SK-N-SH (cell line): ENCODE results near the gene SPDYE3. TPM values are rescaled to one million over a fixed set of nuclear protein-coding genes. Genes with fewer than 3 reads are reported as not detected.
"Not testable (repeated sequence)": the region's sequence is repeated elsewhere in the genome, so short reads cannot be mapped to it uniquely, and the experiment has no call there.

ENCODE experiments used
- CTCF ChIA-PET: fragments of 300-600, 350-600 bp; formaldehyde crosslinking; extraction: SDS; loops from one replicate; lab custom pipeline; 2021; lab: Yijun Ruan, JAX
- POLR2A ChIA-PET: fragments of 350-600 bp; sonication (Branson Sonifier 250); formaldehyde crosslinking; extraction: SDS; loops from one replicate; lab custom pipeline; 2020; ENCODE audit warnings: antibody characterized with exemption, inconsistent platforms; lab: Yijun Ruan, JAX
- DNase-seq: peaks from one replicate; pipeline ENCODE4 v3.0.0; 2012
- H2AFZ ChIP-seq: fragments of 200-600 bp; sonication (generic); 2 replicates; pipeline ENCODE4 v1.8.1; 2016; ENCODE audit warnings: antibody characterized with exemption, mild to moderate bottlenecking, low read depth
- H3F3A ChIP-seq: fragments of 200-600 bp; sonication (generic); replicated peaks from 2 replicates; pipeline ENCODE3; 2016; ENCODE audit warnings: antibody characterized with exemption, mild to moderate bottlenecking; ENCODE audit not compliant: insufficient read depth
- H3K27ac ChIP-seq, 2 experiments: fragments of 200-500 bp in 1 of 2; fragments of 200-600 bp in 1 of 2; sonication (Bioruptor generic) in 1 of 2; sonication (generic), shearing (Covaris generic) in 1 of 2; 2 replicates each; pipeline versions ENCODE4 v1.5.1 to v1.6.1; 2014 to 2016; ENCODE audit warnings: low read depth in 2 of 2, inconsistent platforms in 1 of 2, low read length in 1 of 2, mild to moderate bottlenecking in 1 of 2, mixed read lengths in 1 of 2
- H3K27me3 ChIP-seq: fragments of 200-600 bp; sonication (generic), shearing (Covaris generic); 2 replicates; pipeline ENCODE4 v1.6.1; 2016; ENCODE audit warnings: mixed run types; ENCODE audit not compliant: insufficient read depth
- H3K36me3 ChIP-seq, 2 experiments: fragments of 200-500 bp in 1 of 2; fragments of 200-600 bp in 1 of 2; sonication (Bioruptor generic) in 1 of 2; sonication (generic) in 1 of 2; replicated peaks in 1 of 2; 2 replicates each; pipeline versions ENCODE3 to v1.5.1; 2014 to 2016; ENCODE audit warnings: low read length in 1 of 2, mild to moderate bottlenecking in 1 of 2; ENCODE audit not compliant: insufficient read depth in 2 of 2, control insufficient read depth in 1 of 2
- H3K4me1 ChIP-seq, 2 experiments: fragments of 200-500 bp in 1 of 2; fragments of 200-600 bp in 1 of 2; sonication (Bioruptor generic) in 1 of 2; sonication (generic), shearing (Covaris generic) in 1 of 2; 2 replicates each; pipeline versions ENCODE4 v1.5.1 to v1.6.1; 2014 to 2016; ENCODE audit warnings: low read depth in 1 of 2, low read length in 1 of 2, mixed run types in 1 of 2; ENCODE audit not compliant: insufficient read depth in 2 of 2, control insufficient read depth in 1 of 2
- H3K4me2 ChIP-seq: fragments of 200-600 bp; sonication (generic), shearing (Covaris generic); 2 replicates; pipeline ENCODE4 v1.6.1; 2017; ENCODE audit warnings: mixed run types
- H3K4me3 ChIP-seq, 2 experiments: fragments of 200-500 bp in 1 of 2; fragments of 200-600 bp in 1 of 2; sonication (Bioruptor generic) in 1 of 2; sonication (generic), shearing (Covaris generic) in 1 of 2; 2 replicates each; pipeline versions ENCODE4 v1.5.1 to v1.8.1; 2014 to 2016; ENCODE audit warnings: low read depth in 2 of 2, inconsistent platforms in 1 of 2, low read length in 1 of 2, mild to moderate bottlenecking in 1 of 2, mixed read lengths in 1 of 2, moderate library complexity in 1 of 2
- H3K79me2 ChIP-seq: fragments of 200-600 bp; sonication (generic); 2 replicates; pipeline ENCODE4 v1.8.1; 2017; ENCODE audit warnings: mild to moderate bottlenecking; ENCODE audit not compliant: insufficient read depth
- H3K9ac ChIP-seq: fragments of 200-600 bp; sonication (generic); 2 replicates; pipeline ENCODE4 v1.6.1; 2017; ENCODE audit warnings: mixed run types
- H3K9me2 ChIP-seq: fragments of 200-600 bp; sonication (generic); 2 replicates; pipeline ENCODE4 v1.6.1; 2017; ENCODE audit warnings: mixed run types
- H3K9me3 ChIP-seq: fragments of 200-600 bp; sonication (generic); 2 replicates; pipeline ENCODE4 v1.6.1; 2017; ENCODE audit warnings: mixed run types, mild to moderate bottlenecking, moderate library complexity
- H4K20me1 ChIP-seq: fragments of 200-600 bp; sonication (generic); 2 replicates; pipeline ENCODE4 v1.6.1; 2017; ENCODE audit warnings: mild to moderate bottlenecking, mixed run types; ENCODE audit not compliant: insufficient read depth
- ELF1 ChIP-seq: IDR thresholded peaks from 2 replicates; pipeline ENCODE4 v1.4.0; 2012
- GABPA ChIP-seq: IDR thresholded peaks from 2 replicates; pipeline ENCODE4 v1.4.0; 2012; ENCODE audit warnings: low read depth, mild to moderate bottlenecking
- NRF1 ChIP-seq: IDR thresholded peaks from 2 replicates; pipeline ENCODE4 v1.6.1; 2012; ENCODE audit warnings: low read depth, mild to moderate bottlenecking, low read length
- RFX5 ChIP-seq: IDR thresholded peaks from 2 replicates; pipeline ENCODE4 v1.6.1; 2012; ENCODE audit warnings: mild to moderate bottlenecking, improper control_type of control experiment, low read length
- RXRA ChIP-seq: IDR thresholded peaks from 2 replicates; pipeline ENCODE4 v1.4.0; 2012; ENCODE audit warnings: low read depth, mild to moderate bottlenecking, borderline replicate concordance
- TAF1 ChIP-seq: IDR thresholded peaks from 2 replicates; pipeline ENCODE4 v1.6.1; 2012; ENCODE audit warnings: low read depth, mild to moderate bottlenecking, low read length, moderate library complexity, borderline replicate concordance
- TCF12 ChIP-seq: IDR thresholded peaks from 2 replicates; pipeline ENCODE4 v1.4.0; 2012
- WGBS: methylation state at CpG from one replicate; pipeline ENCODE4 v1.1.6; 2017; ENCODE audit warnings: low lambda C conversion rate; 5-methylcytosine and 5-hydroxymethylcytosine counted together
- polyA plus RNA-seq, 3 experiments: library from polyadenylated mRNA; depleted of rRNA; stranded (reverse); fragments of >200 nt; gene quantifications; 2 replicates each; pipeline ENCODE4 v1.2.3, GENCODE V29; 2012
- TF ChIP-seq, protein P1 (sequence below): IDR thresholded peaks from 2 replicates; pipeline ENCODE4 v1.4.0; 2012; ENCODE audit warnings: low read depth, borderline replicate concordance
- TF ChIP-seq, protein P2 (sequence below): IDR thresholded peaks from 2 replicates; pipeline ENCODE4 v1.4.0; 2012; ENCODE audit warnings: low read depth, borderline replicate concordance

Gene SPDYE3
- polyA plus RNA-seq, 1 of the 3 experiments (the other 2 are of a cell fraction), result not detected

DNA sequence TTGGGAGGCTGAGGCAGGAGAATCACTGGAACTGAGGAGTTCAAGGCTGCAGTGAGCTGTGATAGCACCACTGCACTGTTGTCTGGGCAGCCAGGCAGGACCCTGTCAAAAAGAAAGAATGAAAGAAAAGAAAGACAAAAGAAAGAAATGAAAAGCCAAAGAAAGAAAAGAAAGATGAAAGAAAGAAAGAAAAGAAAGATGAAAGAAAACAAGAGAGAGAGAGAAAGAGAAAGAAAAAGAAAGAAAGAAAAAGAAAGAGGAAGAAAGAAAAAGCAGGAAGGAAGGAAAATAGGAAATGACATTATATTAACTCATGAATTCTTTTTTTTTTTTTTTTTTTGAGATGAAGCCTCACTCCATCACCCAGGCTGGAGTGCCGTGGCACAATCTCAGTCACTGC, 32.4 kb upstream of the SPDYE3 start:
- H3K79me2 ChIP-seq, result peaks cover 7% of the 10 kb centered on the region; the same call in 1 of the 2 replicates
- 96% methylated on average over 1 of the region's 1 CpG for WGBS
- peaks cover 10% of the 10 kb centered on the region for H3F3A ChIP-seq
- TF ChIP-seq, protein P1, sequence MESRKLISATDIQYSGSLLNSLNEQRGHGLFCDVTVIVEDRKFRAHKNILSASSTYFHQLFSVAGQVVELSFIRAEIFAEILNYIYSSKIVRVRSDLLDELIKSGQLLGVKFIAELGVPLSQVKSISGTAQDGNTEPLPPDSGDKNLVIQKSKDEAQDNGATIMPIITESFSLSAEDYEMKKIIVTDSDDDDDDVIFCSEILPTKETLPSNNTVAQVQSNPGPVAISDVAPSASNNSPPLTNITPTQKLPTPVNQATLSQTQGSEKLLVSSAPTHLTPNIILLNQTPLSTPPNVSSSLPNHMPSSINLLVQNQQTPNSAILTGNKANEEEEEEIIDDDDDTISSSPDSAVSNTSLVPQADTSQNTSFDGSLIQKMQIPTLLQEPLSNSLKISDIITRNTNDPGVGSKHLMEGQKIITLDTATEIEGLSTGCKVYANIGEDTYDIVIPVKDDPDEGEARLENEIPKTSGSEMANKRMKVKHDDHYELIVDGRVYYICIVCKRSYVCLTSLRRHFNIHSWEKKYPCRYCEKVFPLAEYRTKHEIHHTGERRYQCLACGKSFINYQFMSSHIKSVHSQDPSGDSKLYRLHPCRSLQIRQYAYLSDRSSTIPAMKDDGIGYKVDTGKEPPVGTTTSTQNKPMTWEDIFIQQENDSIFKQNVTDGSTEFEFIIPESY, result no peak
- no peak for TF ChIP-seq TAF1
- no peak for TF ChIP-seq TCF12
- no peak for TF ChIP-seq GABPA
- no peak for TF ChIP-seq ELF1
- no peak for TF ChIP-seq RXRA
- TF ChIP-seq RFX5, result no peak
- TF ChIP-seq, protein P2, sequence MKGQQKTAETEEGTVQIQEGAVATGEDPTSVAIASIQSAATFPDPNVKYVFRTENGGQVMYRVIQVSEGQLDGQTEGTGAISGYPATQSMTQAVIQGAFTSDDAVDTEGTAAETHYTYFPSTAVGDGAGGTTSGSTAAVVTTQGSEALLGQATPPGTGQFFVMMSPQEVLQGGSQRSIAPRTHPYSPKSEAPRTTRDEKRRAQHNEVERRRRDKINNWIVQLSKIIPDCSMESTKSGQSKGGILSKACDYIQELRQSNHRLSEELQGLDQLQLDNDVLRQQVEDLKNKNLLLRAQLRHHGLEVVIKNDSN, result no peak
- TF ChIP-seq NRF1, result no peak
- TF ChIP-seq, all 33 proteins: peak for 0
- H3K9me3 ChIP-seq, result no peaks in the 10 kb centered on the region
- no peaks in the 10 kb centered on the region for H3K27me3 ChIP-seq
- POLR2A ChIA-PET, result no interaction called here
- DNase-seq, result no peak
- H2AFZ ChIP-seq, result no peak overlapping the region
- no peak overlapping the region for H3K4me2 ChIP-seq
- no peak overlapping the region for H3K9ac ChIP-seq
- no peaks in the 10 kb centered on the region for H4K20me1 ChIP-seq
- no peak overlapping the region for H3K27ac ChIP-seq
- no peaks in the 10 kb centered on the region for H3K36me3 ChIP-seq
- peaks cover under 1% of the 10 kb centered on the region in 2 experiments; a peak in 1 of 4 replicates for H3K4me1 ChIP-seq
- no peak overlapping the region for H3K4me3 ChIP-seq
- no peaks in the 10 kb centered on the region for H3K9me2 ChIP-seq
- CTCF ChIA-PET, result no interaction called here

DNA sequence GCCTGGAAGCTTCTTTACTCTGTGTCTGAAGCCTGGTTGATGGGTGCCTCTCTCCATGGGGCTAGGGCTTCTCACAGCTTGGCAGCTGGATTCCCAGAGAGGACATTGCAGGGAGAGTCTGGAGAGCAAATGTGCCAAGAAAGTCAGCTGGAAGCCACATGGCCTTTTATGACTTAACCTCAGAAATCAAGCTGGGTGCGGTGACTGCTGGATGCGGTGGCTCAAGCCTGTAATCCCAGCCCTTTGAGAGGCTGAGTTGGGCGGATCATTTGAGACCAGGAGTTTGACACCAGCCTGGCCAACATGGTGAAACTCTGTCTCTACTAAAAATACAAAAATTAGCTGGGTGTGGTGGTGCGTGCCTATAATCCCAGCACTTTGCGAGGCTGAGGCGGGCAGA, 31.4 kb upstream of the SPDYE3 start:
- POLR2A ChIA-PET, H3K9ac ChIP-seq, H3K9me2 ChIP-seq, H3K4me3 ChIP-seq, H3K36me3 ChIP-seq, H3K4me2 ChIP-seq, H3K79me2 ChIP-seq, H3F3A ChIP-seq, H3K9me3 ChIP-seq, DNase-seq, H4K20me1 ChIP-seq, H2AFZ ChIP-seq, H3K27ac ChIP-seq, H3K4me1 ChIP-seq, CTCF ChIA-PET, H3K27me3 ChIP-seq: not testable (repeated sequence)
- WGBS, result 96% methylated on average over 6 of the region's 6 CpGs

DNA sequence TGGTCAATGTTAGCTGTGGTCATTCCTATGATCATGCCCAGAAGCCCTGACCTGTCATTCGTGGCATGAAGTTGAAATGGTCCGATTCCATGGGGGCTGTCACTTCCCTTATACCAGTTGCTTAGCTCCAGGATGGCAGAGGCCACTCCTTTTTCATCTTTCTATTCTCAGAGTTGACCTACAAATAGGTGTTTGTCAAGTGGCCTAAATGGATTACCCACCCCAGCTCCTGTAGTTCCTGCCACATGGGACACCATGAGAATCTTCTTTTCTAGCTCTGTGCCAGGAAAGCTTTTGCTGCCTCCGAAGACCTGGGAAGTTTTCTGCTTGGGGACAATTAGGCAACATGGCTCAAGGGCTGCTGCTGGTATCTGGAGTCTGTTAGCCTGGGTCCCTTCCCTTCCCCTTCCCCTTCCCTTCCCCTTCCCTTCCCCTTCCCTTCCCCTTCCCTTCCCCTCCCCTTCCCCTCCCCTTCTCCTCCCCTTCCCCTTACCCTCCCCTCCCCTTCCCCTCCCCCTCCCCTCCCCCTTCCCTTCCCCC, 25.4 kb upstream of the SPDYE3 start:
- POLR2A ChIA-PET, H3F3A ChIP-seq, H2AFZ ChIP-seq, H3K9me2 ChIP-seq, H3K4me1 ChIP-seq, H3K79me2 ChIP-seq, H3K9ac ChIP-seq, DNase-seq, H4K20me1 ChIP-seq, H3K4me2 ChIP-seq, H3K4me3 ChIP-seq, H3K36me3 ChIP-seq, H3K9me3 ChIP-seq, H3K27me3 ChIP-seq, H3K27ac ChIP-seq: not testable (repeated sequence)
- CTCF ChIA-PET, result interaction anchor here (1.3 kb wide), 1 partner anchor 10 kb away, joined by 3 read pairs; no protein-coding TSS in a partner anchor
- WGBS, result 81% methylated on average over 3 of the region's 3 CpGs

DNA sequence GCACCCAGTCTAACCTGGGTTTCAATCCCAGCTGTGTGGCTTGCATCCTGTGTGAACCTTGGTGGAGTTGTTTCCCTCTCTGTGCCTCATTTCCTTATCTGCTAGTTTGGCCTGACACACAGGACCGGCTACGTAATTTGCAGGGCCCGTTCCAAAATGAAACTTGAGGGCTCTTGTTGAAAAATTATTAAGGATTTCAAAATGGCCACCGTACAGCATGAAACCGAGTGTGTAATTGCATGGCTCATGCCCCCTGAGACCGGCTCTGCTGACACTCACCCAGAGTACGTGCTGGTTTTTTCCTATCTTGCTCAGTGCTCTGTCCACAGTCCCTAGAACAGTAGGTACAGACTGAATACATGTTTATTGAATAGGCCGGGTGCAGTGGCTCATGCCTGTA, 24.4 kb upstream of the SPDYE3 start:
- H3K27ac ChIP-seq, H4K20me1 ChIP-seq, H3K9ac ChIP-seq, H3K9me2 ChIP-seq, H3K79me2 ChIP-seq, H3F3A ChIP-seq, DNase-seq, H3K9me3 ChIP-seq, H3K4me2 ChIP-seq, H3K4me1 ChIP-seq, POLR2A ChIA-PET, CTCF ChIA-PET, H3K36me3 ChIP-seq, H3K27me3 ChIP-seq, H3K4me3 ChIP-seq, H2AFZ ChIP-seq: not testable (repeated sequence)
- 94% methylated on average over 5 of the region's 8 CpGs for WGBS
